Measurements from ENCODE around the gene MYO16.

DNA sequence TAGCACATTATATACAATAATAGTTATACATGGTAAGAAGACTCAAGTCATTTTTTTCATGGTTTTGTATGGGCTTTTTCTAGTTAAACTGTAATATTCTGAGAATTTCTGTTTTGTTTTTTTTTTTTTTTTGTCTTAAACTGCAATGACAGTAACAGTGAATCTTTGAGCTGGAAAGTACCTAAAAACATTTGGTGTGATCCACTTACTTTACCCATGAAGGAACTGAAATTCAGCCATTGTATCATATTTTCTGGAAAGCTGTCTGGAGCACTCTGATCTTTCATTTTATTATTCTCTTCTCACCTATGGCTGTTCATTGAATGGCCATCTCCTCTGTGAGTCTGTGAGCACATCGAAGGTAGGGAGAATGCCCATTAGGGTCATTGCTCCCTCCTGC lies 37.8 kb downstream of the MYO16 start:
- no peak for TF ChIP-seq POLR2A (IDR thresholded peaks at IDR 0.05)
- TF ChIP-seq CTCF (IDR thresholded peaks at IDR 0.05): no peak

Measured in tibial nerve (tissue), 3 donors.